Liver (tissue), 9 donors: Measurements from ENCODE around the gene ARNT2. TPM values are rescaled to one million over a fixed set of nuclear protein-coding genes. Genes with fewer than 3 reads are reported as not detected.

Experiments used
- DNase-seq: peaks from one replicate; pipeline ENCODE4 v3.0.0-alpha.2; 2017; ENCODE audit warnings: low spot score
- H3K27ac ChIP-seq, 2 donors: one replicate each; pipeline ENCODE4 v1.7.0; 2013; ENCODE audit warnings: inconsistent platforms in 2 of 2, low read length in 2 of 2, control low read depth in 1 of 2, low read depth in 1 of 2, mild to moderate bottlenecking in 1 of 2
- H3K27me3 ChIP-seq, 4 donors: one replicate each; pipeline versions ENCODE4 v1.6.1 to v1.7.0; 2013; ENCODE audit warnings: low read length in 3 of 4, inconsistent platforms in 1 of 4, mild to moderate bottlenecking in 1 of 4, moderate library complexity in 1 of 4; ENCODE audit not compliant: control insufficient read depth in 4 of 4, insufficient read depth in 4 of 4
- H3K36me3 ChIP-seq, 4 donors: one replicate each; pipeline versions ENCODE4 v1.6.1 to v1.7.0; 2013; ENCODE audit warnings: low read length in 3 of 4, mild to moderate bottlenecking in 3 of 4, low read depth in 1 of 4, moderate library complexity in 1 of 4; ENCODE audit not compliant: control insufficient read depth in 4 of 4, insufficient read depth in 3 of 4
- H3K4me1 ChIP-seq, 4 donors: one replicate each; pipeline versions ENCODE4 v1.6.1 to v1.7.0; 2013; ENCODE audit warnings: low read length in 3 of 4, mild to moderate bottlenecking in 3 of 4, moderate library complexity in 1 of 4; ENCODE audit not compliant: control insufficient read depth in 4 of 4, insufficient read depth in 4 of 4
- H3K4me3 ChIP-seq, 3 donors: one replicate each; pipeline versions ENCODE4 v1.6.1 to v1.7.0; 2013; ENCODE audit warnings: low read length in 3 of 3, control low read depth in 1 of 3, low read depth in 1 of 3, mild to moderate bottlenecking in 1 of 3
- H3K9ac ChIP-seq, 2 donors: one replicate each; pipeline ENCODE4 v1.7.0; 2013; ENCODE audit warnings: low read length in 2 of 2, mild to moderate bottlenecking in 2 of 2, moderate library complexity in 2 of 2, control low read depth in 1 of 2, low read depth in 1 of 2
- H3K9me3 ChIP-seq, 4 donors: one replicate each; pipeline versions ENCODE4 v1.6.1 to v1.7.0; 2013; ENCODE audit warnings: low read length in 3 of 4; ENCODE audit not compliant: control insufficient read depth in 4 of 4
- EGR1 ChIP-seq, 2 donors: IDR thresholded peaks; 2 replicates each; pipeline ENCODE4 v1.6.1; 2016 to 2018; ENCODE audit warnings: antibody characterized with exemption in 2 of 2, low read depth in 2 of 2
- FOXA1 ChIP-seq: IDR thresholded peaks from 2 replicates; pipeline ENCODE4 v1.6.1; 2016; ENCODE audit warnings: antibody characterized with exemption
- FOXA2 ChIP-seq: IDR thresholded peaks from 2 replicates; pipeline ENCODE4 v1.6.1; 2016; ENCODE audit warnings: antibody characterized with exemption
- GABPA ChIP-seq, 2 donors: IDR thresholded peaks in 1 of 2; conservative IDR thresholded peaks in 1 of 2; 2 replicates each; pipeline ENCODE4 v1.6.1; 2016; ENCODE audit warnings: antibody characterized with exemption in 2 of 2, mild to moderate bottlenecking in 1 of 2, moderate library complexity in 1 of 2
- HNF4A ChIP-seq, 2 donors: conservative IDR thresholded peaks; 2 replicates each; pipeline ENCODE4 v1.6.1; 2016; ENCODE audit warnings: antibody characterized with exemption in 2 of 2, mild to moderate bottlenecking in 2 of 2
- HNF4G ChIP-seq: IDR thresholded peaks from 2 replicates; pipeline ENCODE4 v1.6.1; 2016; ENCODE audit warnings: antibody characterized with exemption
- JUND ChIP-seq, 2 donors: IDR thresholded peaks; 2 replicates each; pipeline ENCODE4 v1.6.1; 2016; ENCODE audit warnings: antibody characterized with exemption in 2 of 2
- NR2F2 ChIP-seq: IDR thresholded peaks from 2 replicates; pipeline ENCODE4 v1.6.1; 2016; ENCODE audit warnings: antibody characterized with exemption
- RAD21 ChIP-seq, 2 donors: IDR thresholded peaks; 2 replicates each; pipeline ENCODE4 v1.6.1; 2016; ENCODE audit warnings: antibody characterized with exemption in 2 of 2, mild to moderate bottlenecking in 2 of 2
- RXRA ChIP-seq, 2 donors: IDR thresholded peaks; 2 replicates each; pipeline ENCODE4 v1.6.1; 2017 to 2018; ENCODE audit warnings: antibody characterized with exemption in 2 of 2, mild to moderate bottlenecking in 1 of 2
- SP1 ChIP-seq: IDR thresholded peaks from 2 replicates; pipeline ENCODE4 v1.6.1; 2018; ENCODE audit warnings: antibody characterized with exemption, mild to moderate bottlenecking
- TAF1 ChIP-seq: conservative IDR thresholded peaks from 2 replicates; pipeline ENCODE4 v1.6.1; 2016; ENCODE audit warnings: antibody characterized with exemption, mild to moderate bottlenecking
- YY1 ChIP-seq: IDR thresholded peaks from 2 replicates; pipeline ENCODE4 v1.6.1; 2016; ENCODE audit warnings: antibody characterized with exemption, mild to moderate bottlenecking
- WGBS: extraction: QIAGEN DNeasy Blood & Tissue Kit; methylation state at CpG from one replicate; pipeline ENCODE4 v1.1.7; 2013; 5-methylcytosine and 5-hydroxymethylcytosine counted together
- polyA plus RNA-seq, 2 donors: library from polyadenylated mRNA; stranded (reverse) in 1 of 2; unstranded in 1 of 2; fragments of 200-250 nt in 1 of 2; fragments of >200 nt in 1 of 2; fragmentation: Nextera tagmentation in 1 of 2; extraction: Ambion mirVana in 1 of 2; gene quantifications; one replicate each; pipeline versions ENCODE4 v1.2.1 to v1.2.3, GENCODE V29; 2013 to 2015
- total RNA-seq, 2 donors: library from RNA; depleted of rRNA; stranded (reverse); fragments of >200 nt; gene quantifications; one replicate each; pipeline ENCODE4 v1.2.3, GENCODE V29; 2014
- TF ChIP-seq, protein P1 (sequence below): IDR thresholded peaks from 2 replicates; pipeline ENCODE4 v1.6.1; 2016; ENCODE audit warnings: antibody characterized with exemption
- TF ChIP-seq, protein P2 (sequence below): fragments of 150-350 bp; IDR thresholded peaks from 2 replicates; pipeline ENCODE4 v1.5.1; 2017; ENCODE audit warnings: improper control_type of control experiment, low read depth, low read length; ENCODE audit not compliant: missing input control
- TF ChIP-seq, protein P3 (sequence below): IDR thresholded peaks from 2 replicates; pipeline ENCODE4 v1.6.1; 2016; ENCODE audit warnings: antibody characterized with exemption
- TF ChIP-seq, protein P4 (sequence below): IDR thresholded peaks from 2 replicates; pipeline ENCODE4 v1.6.1; 2016; ENCODE audit warnings: antibody characterized with exemption
- TF ChIP-seq, protein P5 (sequence below): IDR thresholded peaks from 2 replicates; pipeline ENCODE4 v1.6.1; 2016; ENCODE audit warnings: antibody characterized with exemption, mild to moderate bottlenecking
- donor health status: healthy.
- donor health status: healthy.
- donor health status: healthy.
- donor health status: healthy.
- donor health status: healthy.

ARNT2 gene
- total and polyA plus RNA-seq, 4 donors, result 0.17 to 0.92 (median 0.54) TPM

DNA sequence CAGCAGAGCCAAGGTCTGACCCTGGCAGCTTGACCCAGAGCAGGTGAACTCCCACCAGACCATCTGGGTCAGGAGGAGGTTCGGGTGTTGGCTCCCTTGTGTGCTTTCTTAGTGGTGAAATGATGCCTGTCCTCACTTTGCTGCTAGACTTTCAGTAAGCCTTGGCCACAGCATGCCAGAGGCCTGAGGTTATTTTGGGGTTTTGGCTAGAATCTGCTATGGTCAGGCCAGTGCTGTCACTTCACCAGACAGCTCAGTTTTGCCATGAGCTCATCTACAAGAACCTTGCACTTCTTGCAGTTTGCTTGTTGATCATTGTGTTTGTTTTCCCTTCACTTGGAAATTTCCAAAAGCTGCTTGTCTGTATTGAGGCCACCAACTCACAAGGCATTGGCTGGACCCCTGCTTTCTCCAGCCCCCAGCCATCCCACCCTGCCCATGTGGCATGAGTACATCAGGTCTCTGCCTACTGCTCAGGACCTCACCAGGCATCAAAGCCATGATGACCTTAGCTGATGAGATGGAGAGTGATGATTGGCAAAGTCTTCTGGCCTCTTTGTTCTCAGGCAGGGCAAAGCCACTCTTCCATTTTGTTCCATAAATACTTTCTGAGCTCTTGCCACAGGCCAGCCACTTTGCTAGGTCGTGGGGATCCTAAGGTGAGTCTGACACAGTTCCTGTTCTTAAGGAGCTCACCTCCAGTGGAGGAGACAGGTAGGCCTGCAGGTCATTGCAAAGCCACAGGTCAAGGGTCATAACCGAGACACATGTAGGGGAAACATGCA lies 122.6 kb downstream of the ARNT2 start:
- TF ChIP-seq, protein P1, sequence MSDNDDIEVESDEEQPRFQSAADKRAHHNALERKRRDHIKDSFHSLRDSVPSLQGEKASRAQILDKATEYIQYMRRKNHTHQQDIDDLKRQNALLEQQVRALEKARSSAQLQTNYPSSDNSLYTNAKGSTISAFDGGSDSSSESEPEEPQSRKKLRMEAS, result no peak
- TF ChIP-seq, protein P2, sequence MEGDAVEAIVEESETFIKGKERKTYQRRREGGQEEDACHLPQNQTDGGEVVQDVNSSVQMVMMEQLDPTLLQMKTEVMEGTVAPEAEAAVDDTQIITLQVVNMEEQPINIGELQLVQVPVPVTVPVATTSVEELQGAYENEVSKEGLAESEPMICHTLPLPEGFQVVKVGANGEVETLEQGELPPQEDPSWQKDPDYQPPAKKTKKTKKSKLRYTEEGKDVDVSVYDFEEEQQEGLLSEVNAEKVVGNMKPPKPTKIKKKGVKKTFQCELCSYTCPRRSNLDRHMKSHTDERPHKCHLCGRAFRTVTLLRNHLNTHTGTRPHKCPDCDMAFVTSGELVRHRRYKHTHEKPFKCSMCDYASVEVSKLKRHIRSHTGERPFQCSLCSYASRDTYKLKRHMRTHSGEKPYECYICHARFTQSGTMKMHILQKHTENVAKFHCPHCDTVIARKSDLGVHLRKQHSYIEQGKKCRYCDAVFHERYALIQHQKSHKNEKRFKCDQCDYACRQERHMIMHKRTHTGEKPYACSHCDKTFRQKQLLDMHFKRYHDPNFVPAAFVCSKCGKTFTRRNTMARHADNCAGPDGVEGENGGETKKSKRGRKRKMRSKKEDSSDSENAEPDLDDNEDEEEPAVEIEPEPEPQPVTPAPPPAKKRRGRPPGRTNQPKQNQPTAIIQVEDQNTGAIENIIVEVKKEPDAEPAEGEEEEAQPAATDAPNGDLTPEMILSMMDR, result no peak
- no peak for TF ChIP-seq JUND (IDR thresholded peaks at IDR 0.05)
- no peak for TF ChIP-seq RXRA (IDR thresholded peaks at IDR 0.05)
- no peak for TF ChIP-seq NR2F2
- TF ChIP-seq, protein P3, sequence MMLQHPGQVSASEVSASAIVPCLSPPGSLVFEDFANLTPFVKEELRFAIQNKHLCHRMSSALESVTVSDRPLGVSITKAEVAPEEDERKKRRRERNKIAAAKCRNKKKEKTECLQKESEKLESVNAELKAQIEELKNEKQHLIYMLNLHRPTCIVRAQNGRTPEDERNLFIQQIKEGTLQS, result no peak
- no peak for TF ChIP-seq FOXA1
- TF ChIP-seq GABPA (IDR thresholded peaks at IDR 0.05 in 1 of 2, conservative IDR thresholded peaks at IDR 0.05 in 1 of 2), result no peak
- no peak for TF ChIP-seq TAF1
- TF ChIP-seq FOXA2, result no peak
- TF ChIP-seq, protein P4, sequence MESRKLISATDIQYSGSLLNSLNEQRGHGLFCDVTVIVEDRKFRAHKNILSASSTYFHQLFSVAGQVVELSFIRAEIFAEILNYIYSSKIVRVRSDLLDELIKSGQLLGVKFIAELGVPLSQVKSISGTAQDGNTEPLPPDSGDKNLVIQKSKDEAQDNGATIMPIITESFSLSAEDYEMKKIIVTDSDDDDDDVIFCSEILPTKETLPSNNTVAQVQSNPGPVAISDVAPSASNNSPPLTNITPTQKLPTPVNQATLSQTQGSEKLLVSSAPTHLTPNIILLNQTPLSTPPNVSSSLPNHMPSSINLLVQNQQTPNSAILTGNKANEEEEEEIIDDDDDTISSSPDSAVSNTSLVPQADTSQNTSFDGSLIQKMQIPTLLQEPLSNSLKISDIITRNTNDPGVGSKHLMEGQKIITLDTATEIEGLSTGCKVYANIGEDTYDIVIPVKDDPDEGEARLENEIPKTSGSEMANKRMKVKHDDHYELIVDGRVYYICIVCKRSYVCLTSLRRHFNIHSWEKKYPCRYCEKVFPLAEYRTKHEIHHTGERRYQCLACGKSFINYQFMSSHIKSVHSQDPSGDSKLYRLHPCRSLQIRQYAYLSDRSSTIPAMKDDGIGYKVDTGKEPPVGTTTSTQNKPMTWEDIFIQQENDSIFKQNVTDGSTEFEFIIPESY, result no peak
- TF ChIP-seq RAD21 (IDR thresholded peaks at IDR 0.05), result no peak
- TF ChIP-seq HNF4G, result no peak
- TF ChIP-seq, protein P5, sequence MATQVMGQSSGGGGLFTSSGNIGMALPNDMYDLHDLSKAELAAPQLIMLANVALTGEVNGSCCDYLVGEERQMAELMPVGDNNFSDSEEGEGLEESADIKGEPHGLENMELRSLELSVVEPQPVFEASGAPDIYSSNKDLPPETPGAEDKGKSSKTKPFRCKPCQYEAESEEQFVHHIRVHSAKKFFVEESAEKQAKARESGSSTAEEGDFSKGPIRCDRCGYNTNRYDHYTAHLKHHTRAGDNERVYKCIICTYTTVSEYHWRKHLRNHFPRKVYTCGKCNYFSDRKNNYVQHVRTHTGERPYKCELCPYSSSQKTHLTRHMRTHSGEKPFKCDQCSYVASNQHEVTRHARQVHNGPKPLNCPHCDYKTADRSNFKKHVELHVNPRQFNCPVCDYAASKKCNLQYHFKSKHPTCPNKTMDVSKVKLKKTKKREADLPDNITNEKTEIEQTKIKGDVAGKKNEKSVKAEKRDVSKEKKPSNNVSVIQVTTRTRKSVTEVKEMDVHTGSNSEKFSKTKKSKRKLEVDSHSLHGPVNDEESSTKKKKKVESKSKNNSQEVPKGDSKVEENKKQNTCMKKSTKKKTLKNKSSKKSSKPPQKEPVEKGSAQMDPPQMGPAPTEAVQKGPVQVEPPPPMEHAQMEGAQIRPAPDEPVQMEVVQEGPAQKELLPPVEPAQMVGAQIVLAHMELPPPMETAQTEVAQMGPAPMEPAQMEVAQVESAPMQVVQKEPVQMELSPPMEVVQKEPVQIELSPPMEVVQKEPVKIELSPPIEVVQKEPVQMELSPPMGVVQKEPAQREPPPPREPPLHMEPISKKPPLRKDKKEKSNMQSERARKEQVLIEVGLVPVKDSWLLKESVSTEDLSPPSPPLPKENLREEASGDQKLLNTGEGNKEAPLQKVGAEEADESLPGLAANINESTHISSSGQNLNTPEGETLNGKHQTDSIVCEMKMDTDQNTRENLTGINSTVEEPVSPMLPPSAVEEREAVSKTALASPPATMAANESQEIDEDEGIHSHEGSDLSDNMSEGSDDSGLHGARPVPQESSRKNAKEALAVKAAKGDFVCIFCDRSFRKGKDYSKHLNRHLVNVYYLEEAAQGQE, result no peak
- TF ChIP-seq SP1, result no peak
- no peak for TF ChIP-seq HNF4A (conservative IDR thresholded peaks at IDR 0.05)
- TF ChIP-seq YY1, result no peak
- no peak for TF ChIP-seq EGR1 (IDR thresholded peaks at IDR 0.05; ENCODE audit: low read depth in 2 of 2)
- no peak overlapping the region for H3K9ac ChIP-seq

More for the DNA sequence above, 122.6 kb downstream of the ARNT2 start:
- WGBS, result 72% methylated on average over 3 of the region's 3 CpGs
- H3K4me1 ChIP-seq, result no peaks in the 10 kb centered on the region
- no peaks in the 10 kb centered on the region for H3K9me3 ChIP-seq
- no peak overlapping the region for H3K4me3 ChIP-seq
- peaks cover 0 to 2% (median under 1%) of the 10 kb centered on the region in 4 donors for H3K27me3 ChIP-seq
- no peak for DNase-seq
- H3K36me3 ChIP-seq, result no peaks in the 10 kb centered on the region
- H3K27ac ChIP-seq, result no peak overlapping the region
